HG03469 (cell line): Measurements from ENCODE around the gene ZNF644.
"Not testable (repeated sequence)": the region's sequence is repeated elsewhere in the genome, so short reads cannot be mapped to it uniquely, and the experiment has no call there.

Experiments
- ATAC-seq: cut with Tn5 transposase; IDR thresholded peaks from one replicate; pipeline ENCODE4 v1.9.1; 2021; ENCODE audit warnings: mild to moderate bottlenecking, moderate library complexity, moderate number of reproducible peaks; ENCODE audit not compliant: unreplicated experiment

Gene ZNF644

DNA sequence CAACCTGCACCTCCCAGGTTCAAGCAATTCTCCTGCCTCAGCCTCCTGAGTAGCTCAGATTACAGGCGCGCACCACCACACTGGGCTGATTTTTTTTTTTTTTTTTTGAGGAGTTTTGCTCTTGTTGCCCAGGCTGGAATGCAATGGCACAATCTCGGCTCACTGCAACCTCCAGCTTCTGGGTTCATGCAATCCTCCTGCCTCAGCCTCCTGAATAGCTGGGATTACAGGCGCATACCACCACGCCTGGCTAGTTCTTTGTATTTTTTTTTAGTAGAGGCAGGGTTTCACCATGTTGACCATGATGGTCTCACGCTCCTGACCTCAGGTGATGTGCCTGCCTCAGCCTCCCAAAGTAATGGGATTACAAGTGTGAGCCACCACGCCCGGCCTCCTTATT is 93.6 kb downstream of the ZNF644 start:
- not testable (repeated sequence) for ATAC-seq

DNA sequence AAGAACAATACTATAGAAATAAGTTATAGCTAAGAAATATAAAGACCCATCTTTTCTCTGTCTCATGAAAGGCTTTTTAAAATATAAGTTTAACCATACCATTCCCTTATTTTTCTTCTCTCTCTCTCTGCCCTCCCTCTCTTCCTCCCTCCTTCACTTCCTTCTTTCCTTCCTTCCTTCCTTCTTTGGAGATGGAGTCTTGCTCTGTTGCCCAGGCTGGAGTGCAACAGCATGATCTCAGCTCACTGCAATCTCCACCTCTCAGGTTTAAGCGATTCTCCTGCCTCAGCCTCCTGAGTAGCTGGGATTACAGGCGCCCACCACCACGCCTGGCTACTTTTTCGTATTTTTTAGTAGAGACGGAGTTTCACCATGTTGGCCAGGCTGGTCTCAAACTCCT is 94.2 kb downstream of the ZNF644 start:
- ATAC-seq: not testable (repeated sequence)

DNA sequence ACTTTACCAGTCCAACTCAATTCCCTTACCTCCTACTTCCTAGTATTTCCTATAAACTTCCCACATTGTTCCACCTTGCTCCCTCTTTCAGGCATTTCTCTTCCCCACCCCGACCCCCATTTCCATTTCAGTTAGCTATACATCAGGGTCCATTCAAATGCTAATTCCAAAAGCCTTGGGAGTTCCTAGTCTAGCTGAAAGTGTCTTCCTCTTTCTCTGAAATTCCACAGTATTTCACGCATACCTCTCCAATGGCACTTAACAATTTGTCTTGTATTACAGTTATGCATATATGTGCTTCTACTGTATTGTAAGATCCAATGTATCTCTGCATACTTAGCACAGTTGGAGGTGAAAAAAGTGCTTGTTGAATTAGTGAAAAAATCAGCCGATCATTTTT is 94.9 kb downstream of the ZNF644 start:
- no peak for ATAC-seq

DNA sequence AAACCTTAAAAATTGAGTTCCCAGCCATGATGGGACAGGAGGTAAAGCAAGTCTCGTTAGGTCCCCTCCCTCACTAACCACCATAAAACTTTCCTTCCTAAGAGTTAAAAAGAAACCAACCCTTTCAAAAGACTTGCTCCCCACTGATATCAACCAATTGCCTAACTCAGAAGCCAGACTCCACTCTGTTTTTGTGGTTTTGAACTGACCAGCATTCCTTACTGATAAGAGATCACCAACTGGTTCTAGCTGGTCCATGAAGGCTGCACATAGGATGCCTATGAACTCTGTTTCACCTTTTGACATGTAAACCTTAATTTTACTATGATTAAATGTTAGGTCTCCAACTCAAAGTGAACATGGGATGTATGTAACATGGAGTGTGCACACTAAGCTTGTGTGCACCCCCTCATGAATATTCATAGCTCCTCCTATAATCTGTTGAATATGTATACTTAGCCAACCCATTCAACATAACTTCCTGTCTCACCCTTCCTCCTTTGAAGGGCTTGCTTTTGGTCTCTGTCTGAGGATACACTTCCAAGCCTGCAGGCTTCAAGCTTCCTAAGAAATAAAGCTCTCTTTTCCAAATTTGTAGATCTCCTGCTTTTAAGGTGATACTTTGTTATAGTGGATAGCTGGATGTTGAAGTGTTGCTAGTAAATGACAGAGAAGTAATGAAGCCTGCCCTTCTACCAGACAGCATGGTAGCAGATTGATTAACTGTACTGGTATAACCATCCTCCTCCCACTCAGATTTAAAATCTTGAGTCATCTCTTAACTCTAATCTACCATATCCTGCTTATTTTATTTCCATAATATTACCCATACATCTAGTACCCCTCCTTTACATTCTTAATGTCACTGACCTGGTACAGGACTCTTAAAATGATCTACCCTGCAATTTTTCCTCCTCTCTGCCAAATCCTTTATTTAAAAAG is 95.6 kb downstream of the ZNF644 start:
- no peak for ATAC-seq

DNA sequence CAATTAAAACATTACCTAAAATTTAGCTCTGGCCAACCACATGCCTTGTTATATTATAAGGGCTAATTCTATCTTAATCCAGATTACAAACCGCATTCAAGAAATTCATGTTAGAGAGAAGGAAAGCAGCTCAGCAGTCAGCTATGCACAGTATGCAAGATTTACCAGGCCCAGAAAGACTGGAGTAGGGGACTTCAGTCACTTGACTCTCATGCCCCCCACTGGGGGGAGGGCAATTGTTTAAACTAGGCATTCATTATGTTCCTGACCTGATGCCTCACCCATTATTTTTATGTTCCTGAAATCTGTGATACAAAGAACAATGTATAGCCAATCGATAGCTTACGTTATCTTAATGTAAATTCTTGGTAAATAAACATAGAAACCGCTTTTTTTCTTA is 96.9 kb downstream of the ZNF644 start:
- no peak for ATAC-seq

DNA sequence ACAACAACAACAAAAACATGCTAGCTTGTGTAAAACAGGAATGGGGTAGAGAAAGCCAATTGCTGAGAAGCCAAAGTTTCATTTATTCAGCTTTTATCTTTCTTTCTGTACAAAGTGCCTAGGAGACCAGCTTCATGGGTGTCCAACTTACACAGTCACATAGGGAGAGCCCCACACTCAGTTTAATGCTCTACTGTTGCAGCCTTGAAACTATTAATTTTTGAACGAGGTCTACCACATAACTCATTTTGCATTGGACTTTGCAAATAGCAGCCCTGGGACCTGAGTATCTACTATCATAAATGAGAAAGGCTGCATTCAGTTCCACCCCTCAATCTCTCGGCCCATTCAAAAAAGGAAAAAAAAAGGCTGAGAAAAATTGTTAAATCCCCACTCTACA is 98.8 kb downstream of the ZNF644 start:
- ATAC-seq: no peak

DNA sequence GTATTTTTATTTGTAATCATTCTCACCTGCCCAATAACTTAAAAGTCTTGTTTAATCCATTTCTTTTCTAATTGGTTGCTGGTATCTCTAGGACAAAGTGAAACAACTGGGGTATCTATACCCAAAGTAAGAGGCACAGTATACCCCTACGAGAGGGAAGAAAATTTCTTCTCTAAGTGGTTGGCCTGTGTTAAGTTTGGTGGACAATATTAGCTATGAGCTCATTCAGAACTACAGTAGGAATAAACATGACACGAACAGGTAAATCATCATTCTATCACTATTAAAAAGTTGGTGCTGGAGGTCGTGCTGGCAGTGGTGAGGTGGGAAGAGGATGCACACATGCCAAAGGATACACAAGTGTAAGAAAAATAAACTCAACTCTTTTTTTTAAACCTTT is 99.6 kb downstream of the ZNF644 start:
- ATAC-seq: no peak

DNA sequence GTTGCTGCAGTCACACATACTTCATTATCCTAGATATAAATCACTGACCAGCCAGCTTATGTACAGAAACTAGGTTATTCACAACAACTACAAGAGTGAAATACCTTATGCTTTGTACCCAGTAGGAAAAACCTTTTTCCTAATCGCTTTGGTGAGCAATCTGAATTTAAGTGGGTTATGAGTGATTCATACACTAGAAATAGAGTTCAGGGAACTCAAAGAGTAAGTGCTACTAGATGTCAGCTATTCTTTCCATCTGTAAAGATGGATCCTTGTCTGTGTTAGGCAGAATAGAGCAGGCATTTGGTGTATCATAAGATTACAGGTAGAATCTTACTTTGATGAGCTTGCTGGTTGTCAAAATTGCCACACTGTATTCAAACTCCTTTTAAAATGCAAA is 101.9 kb downstream of the ZNF644 start:
- no peak for ATAC-seq

DNA sequence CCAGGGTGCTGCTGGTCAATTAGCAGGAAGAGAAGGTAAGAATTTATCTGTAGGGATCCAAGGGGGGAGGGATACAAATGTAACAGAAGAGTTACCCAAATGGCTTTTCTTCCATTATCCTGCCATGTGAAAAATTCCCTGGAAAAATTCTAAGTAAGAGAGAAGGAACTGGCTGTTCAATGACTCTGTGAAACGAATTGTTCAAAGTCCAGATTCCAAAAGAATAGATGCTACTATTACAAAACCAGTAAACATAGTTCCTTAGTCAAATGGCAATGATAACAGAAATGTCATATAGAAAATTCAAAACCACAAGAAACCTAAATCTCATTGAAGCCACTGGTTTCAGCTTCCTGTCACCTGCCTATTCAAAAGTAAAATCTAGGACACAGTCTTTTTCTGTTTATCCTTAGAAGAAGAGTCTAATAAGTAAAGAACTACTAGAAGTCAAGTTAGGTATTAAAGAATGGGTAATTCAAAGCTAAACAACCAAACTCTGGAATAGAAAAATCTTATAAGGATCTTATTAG is 102.6 kb downstream of the ZNF644 start:
- peak; percentile 39 for ATAC-seq

DNA sequence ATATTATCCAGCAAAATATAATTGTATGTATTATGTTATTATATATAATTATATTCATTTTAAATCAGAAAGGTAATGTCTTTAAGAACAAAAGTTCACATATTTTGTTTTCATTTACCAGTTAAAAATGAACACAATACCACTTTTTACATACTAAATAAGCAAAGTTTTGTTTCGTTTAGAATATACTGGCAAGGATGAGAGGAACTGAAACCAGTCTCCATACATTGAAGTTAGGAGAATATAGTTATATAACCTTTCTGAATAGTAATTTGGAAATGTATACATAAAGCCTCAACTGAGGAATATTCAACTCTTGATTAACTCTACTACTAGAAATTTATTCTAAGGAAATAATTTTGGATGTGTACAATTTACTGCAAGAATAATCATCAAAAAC is 110.5 kb downstream of the ZNF644 start:
- no peak for ATAC-seq

DNA sequence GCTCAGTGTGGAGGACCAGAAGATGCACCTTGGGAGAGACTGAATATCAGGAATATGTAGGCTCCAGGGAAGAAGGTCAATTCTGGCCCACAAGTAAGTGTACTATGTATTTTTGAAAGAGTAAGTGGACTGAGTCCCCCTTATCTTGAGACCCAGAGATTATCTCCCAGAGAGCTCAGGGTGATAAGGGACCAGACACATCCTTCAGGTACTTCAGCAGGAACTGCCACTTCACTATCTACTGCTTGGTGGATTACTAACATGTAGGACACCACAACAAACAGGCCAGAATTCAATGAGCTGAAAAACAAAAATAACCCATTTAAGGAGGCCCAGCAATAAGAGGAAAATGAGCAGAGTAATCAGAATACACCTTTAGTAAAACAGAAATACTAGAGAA is 119.2 kb downstream of the ZNF644 start:
- no peak for ATAC-seq

DNA sequence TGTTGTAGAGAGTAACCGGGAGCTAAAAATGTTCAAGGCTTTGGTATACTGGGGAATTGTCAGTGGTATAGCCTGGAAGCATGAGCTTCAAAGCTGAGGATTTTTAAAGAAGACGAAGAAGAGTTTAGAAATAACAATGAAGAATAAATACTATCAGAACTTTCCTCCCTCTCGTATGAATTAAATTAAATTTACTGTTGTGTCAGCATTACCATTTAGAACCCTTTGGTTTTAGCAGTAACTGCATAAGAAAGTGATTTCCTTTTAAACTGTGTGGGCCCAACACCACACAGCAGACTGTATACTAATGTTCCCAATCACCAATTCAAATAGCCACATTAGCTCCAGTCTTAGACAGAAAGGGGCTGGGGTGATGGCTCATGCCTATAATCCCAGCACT is 122.6 kb downstream of the ZNF644 start:
- ATAC-seq: no peak

DNA sequence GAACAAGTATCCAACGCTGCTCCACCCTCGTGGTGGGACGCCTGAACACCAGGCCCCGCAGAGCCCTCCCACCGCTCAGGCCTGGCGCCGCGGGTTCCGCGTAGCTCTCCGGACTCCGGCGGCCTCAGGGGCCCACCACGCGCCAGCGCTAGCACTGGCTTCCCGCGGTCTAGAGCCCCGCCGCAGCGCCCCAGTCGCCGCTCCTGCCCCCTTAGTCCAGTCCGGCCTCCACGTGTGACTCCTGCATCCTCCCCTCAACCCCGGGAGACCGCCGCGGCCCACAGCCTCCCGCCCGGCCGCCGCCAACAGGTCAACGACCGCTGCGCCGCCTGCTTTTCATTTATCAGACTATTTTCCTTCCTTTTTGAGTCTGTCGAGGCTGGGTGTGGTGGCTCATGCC is 128.2 kb downstream of the ZNF644 start:
- not testable (repeated sequence) for ATAC-seq

DNA sequence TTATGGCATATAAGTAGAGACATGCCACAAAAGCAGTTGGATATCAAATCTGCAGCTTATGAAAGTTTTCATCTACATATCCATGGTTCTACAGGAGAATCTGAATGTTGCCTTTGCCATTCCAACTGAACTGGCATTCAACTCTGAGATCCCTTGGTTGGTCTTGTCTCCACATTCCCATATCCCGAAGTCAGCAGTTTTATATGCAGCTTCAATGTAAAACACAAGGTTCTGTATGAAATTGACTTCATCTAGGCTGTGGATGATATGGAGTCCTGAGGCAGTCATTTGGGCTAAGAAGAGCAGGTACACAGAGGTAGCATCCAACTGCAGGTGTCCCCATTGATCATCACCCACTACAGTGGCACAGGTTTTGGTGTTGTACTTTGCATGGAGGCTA is 129.0 kb downstream of the ZNF644 start:
- ATAC-seq: not testable (repeated sequence)

DNA sequence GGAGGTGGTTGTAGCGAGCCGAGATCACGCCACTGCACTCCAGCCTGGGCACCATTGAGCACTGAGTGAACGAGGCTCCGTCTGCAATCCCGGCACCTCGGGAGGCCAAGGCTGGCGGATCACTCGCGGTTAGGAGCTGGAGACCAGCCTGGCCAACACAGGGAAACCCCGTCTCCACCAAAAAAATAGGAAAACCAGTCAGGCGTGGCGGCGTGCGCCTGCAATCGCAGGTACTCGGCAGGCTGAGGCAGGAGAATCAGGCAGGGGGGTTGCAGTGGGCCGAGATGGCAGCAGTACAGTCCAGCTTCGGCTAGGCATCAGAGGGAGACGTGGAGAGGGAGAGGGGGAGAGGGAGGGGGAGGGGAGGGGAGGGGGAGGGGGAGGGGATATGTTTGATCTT is 129.6 kb downstream of the ZNF644 start:
- not testable (repeated sequence) for ATAC-seq

DNA sequence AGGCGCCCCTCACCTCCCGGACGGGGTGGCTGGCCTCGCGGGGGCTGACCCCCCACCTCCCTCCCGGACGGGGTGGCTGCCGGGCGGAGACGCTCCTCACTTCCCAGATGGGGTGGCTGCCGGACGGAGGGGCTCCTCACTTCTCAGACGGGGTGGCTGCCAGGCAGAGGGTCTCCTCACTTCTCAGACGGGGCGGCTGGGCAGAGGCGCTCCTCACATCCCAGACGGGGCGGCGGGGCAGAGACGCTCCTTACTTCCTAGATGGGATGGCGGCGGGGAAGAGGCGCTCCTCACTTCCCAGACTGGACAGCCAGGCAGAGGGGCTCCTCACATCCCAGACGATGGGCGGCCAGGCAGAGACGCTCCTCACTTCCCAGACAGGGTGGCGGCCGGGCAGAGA is 130.1 kb downstream of the ZNF644 start:
- not testable (repeated sequence) for ATAC-seq

DNA sequence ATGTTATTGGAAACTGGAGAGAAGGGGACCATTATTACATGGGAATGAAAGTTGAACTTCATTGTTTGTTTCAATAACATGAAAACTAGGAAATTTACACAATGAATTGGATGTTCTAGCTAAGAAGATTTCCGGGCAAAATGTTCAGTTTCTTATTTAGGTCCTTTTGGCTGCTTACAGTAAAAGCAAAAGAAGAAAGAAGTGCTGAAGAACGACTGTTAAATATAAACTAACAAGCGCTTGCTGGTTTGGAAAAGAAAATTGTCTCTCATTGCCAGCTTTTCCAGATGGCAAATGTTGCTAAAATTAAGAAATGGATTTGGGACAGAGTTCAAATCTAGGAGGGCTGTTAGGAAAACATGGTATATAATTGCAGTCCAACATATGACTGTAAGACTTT is 139.6 kb downstream of the ZNF644 start:
- no peak for ATAC-seq

DNA sequence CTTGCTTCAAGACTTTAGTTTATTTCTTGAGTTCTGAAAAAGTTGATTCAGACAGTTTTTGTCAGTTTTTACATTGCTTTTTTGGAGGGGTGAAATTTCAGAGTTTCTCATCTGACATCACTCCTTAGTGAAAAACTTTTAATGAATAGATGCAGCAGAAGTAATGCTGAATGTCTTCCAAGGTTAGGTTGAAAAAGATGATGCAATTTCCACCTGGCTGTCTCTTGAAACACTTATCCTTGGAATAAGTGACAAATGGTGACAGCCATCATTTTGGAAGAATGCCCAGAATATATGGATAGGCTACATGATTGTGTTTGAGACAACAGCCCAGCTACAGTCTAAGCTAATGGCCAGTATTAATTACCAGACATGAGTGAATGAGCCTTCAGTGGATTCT is 140.8 kb downstream of the ZNF644 start:
- ATAC-seq: no peak

DNA sequence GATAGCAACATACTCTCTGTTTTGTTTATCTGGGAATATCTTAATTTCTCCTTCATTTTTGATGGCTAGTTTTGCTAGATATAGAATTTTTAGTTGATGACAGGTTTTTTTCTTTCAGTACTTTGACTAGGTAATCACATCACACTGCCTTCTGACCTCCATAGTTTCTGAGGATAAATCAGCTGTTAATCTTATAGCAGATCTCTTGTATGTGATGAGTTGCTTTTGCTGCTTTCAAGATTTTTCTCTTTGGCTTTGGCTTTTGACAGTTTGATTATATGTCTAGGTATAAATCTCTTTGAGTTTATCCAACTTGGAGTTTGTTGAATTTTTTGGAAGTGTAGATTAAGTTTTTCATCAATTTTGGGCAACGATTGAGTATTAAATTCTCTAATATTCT is 142.6 kb downstream of the ZNF644 start:
- no peak for ATAC-seq

DNA sequence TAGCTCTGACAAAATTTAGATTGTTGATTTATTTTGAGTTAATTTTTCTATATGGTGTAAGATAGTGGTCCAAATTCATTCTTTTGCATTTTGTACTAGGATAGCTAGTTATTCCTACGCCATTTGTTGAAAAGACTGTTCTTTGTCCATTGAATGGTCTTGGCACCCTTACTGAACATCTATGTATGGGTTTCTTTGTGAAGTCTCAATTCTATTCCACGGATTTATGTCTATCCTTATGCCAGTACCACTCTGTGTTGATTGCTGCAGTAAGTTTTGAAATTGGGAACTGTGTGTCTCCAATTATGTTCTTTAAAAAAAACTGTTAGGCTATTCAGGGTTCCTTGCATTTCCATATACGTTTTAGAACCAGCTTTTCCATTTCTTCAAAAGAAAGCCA is 145.7 kb downstream of the ZNF644 start:
- ATAC-seq: no peak
